GM23338 (cell line): ENCODE data around the gene TRAF3. TPM values are rescaled to one million over a fixed set of nuclear protein-coding genes. Genes with fewer than 3 reads are reported as not detected.

Experiments used
- ATAC-seq: fragments of 200-7000 bp; cut with Tn5 transposase; 3 replicates; pipeline ENCODE4 v1.9.1; 2020
- DNase-seq: peaks from one replicate; pipeline ENCODE4 v3.0.0-alpha.2; 2015; ENCODE audit warnings: low spot score
- H2AFZ ChIP-seq: fragments of 200-600 bp; sonication (generic); 2 replicates; pipeline ENCODE4 v1.8.0; 2016; ENCODE audit warnings: antibody characterized with exemption, mild to moderate bottlenecking, moderate library complexity
- H3F3A ChIP-seq: fragments of 200-600 bp; sonication (generic); replicated peaks from 2 replicates; pipeline ENCODE4 v1.8.0; 2017; ENCODE audit warnings: antibody characterized with exemption, mixed run types, low read depth
- H3K27ac ChIP-seq: fragments of 200-600 bp; sonication (generic); 2 replicates; pipeline ENCODE4 v1.6.1; 2016; ENCODE audit warnings: low read depth
- H3K27me3 ChIP-seq: fragments of 200-600 bp; sonication (generic); 2 replicates; pipeline ENCODE4 v1.8.0; 2016; ENCODE audit warnings: mild to moderate bottlenecking, mixed run types, moderate library complexity; ENCODE audit not compliant: insufficient read depth
- H3K36me3 ChIP-seq: fragments of 200-600 bp; sonication (generic); 2 replicates; pipeline ENCODE4 v1.8.0; 2016; ENCODE audit warnings: mild to moderate bottlenecking; ENCODE audit not compliant: insufficient read depth
- H3K4me1 ChIP-seq: fragments of 200-600 bp; sonication (generic); 2 replicates; pipeline ENCODE4 v1.8.0; 2016; ENCODE audit warnings: mild to moderate bottlenecking, moderate library complexity; ENCODE audit not compliant: insufficient read depth
- H3K4me2 ChIP-seq: fragments of 200-600 bp; sonication (generic); 2 replicates; pipeline ENCODE4 v1.7.1; 2017; ENCODE audit warnings: mixed run types
- H3K4me3 ChIP-seq: fragments of 200-600 bp; sonication (generic); 2 replicates; pipeline ENCODE4 v1.6.1; 2016; ENCODE audit warnings: mixed run types
- H3K79me2 ChIP-seq: fragments of 200-600 bp; sonication (generic); replicated peaks from 2 replicates; pipeline ENCODE4 v1.8.0; 2017; ENCODE audit warnings: mild to moderate bottlenecking; ENCODE audit not compliant: insufficient read depth
- H3K9me2 ChIP-seq: fragments of 200-600 bp; sonication (generic); 2 replicates; pipeline ENCODE4 v1.8.0; 2017; ENCODE audit not compliant: insufficient read depth
- H4K20me1 ChIP-seq: fragments of 200-600 bp; sonication (generic); replicated peaks from 2 replicates; pipeline ENCODE4 v1.8.0; 2017; ENCODE audit warnings: mild to moderate bottlenecking; ENCODE audit not compliant: insufficient read depth
- H3K27ac Mint-ChIP-seq: 2 replicates; pipeline ENCODE4 v1.8.0; 2020; ENCODE audit warnings: inconsistent platforms, mild to moderate bottlenecking, moderate library complexity, mixed read lengths
- H3K27me3 Mint-ChIP-seq: 3 replicates; pipeline ENCODE4 v1.8.0; 2022; ENCODE audit warnings: low read depth, mild to moderate bottlenecking, moderate library complexity, mixed read lengths, inconsistent platforms; ENCODE audit not compliant: insufficient read depth, poor library complexity
- H3K36me3 Mint-ChIP-seq: 3 replicates; pipeline ENCODE4 v1.8.0; 2021; ENCODE audit warnings: low read depth, mild to moderate bottlenecking, inconsistent platforms, moderate library complexity, mixed read lengths
- H3K4me1 Mint-ChIP-seq: 3 replicates; pipeline ENCODE4 v1.8.0; 2020; ENCODE audit warnings: mild to moderate bottlenecking, inconsistent platforms, mixed read lengths
- H3K4me3 Mint-ChIP-seq: 3 replicates; pipeline ENCODE4 v1.8.0; 2021; ENCODE audit warnings: moderate library complexity, mild to moderate bottlenecking, inconsistent platforms, mixed read lengths
- H3K9me3 Mint-ChIP-seq: 3 replicates; pipeline ENCODE4 v1.8.0; 2020; ENCODE audit warnings: moderate library complexity, mild to moderate bottlenecking, inconsistent platforms, mixed read lengths
- CREB1 ChIP-seq: fragments of 250-450 bp; sonication (Bioruptor Pico); IDR thresholded peaks from 2 replicates; pipeline ENCODE4 v1.5.0; 2020; ENCODE audit warnings: low read depth, mild to moderate bottlenecking, moderate library complexity
- EZH2 ChIP-seq: fragments of 200-600 bp; sonication (generic); IDR thresholded peaks from one replicate; pipeline ENCODE4 v1.8.0; 2017; ENCODE audit warnings: antibody characterized with exemption, mild to moderate bottlenecking, low read depth; ENCODE audit not compliant: unreplicated experiment
- EZH2phosphoT487 ChIP-seq: fragments of 200-600 bp; sonication (generic); IDR thresholded peaks from one replicate; pipeline ENCODE4 v1.8.1; 2018; ENCODE audit warnings: antibody characterized with exemption; ENCODE audit not compliant: unreplicated experiment
- JUNB ChIP-seq: IDR thresholded peaks from one replicate; pipeline ENCODE4 v1.6.1; 2016; ENCODE audit warnings: antibody characterized with exemption; ENCODE audit not compliant: unreplicated experiment
- NANOG ChIP-seq: IDR thresholded peaks from 2 replicates; pipeline ENCODE4 v1.6.1; 2016; ENCODE audit warnings: antibody characterized with exemption, borderline replicate concordance
- POLR2AphosphoS5 ChIP-seq: IDR thresholded peaks from 2 replicates; pipeline ENCODE4 v1.6.1; 2016; ENCODE audit warnings: antibody characterized with exemption, low read depth
- STAT1 ChIP-seq: IDR thresholded peaks from one replicate; pipeline ENCODE4 v1.6.1; 2016; ENCODE audit warnings: antibody characterized with exemption; ENCODE audit not compliant: unreplicated experiment
- ZNF114 ChIP-seq: fragments of 250-450 bp; sonication (Bioruptor Pico); IDR thresholded peaks from 2 replicates; pipeline ENCODE4 v1.5.0; 2020; ENCODE audit warnings: mild to moderate bottlenecking, moderate library complexity
- ZNF331 ChIP-seq: fragments of 250-450 bp; sonication (Bioruptor Pico); IDR thresholded peaks from 2 replicates; pipeline ENCODE4 v1.5.0; 2020; ENCODE audit warnings: low read depth, mild to moderate bottlenecking, moderate library complexity
- polyA plus RNA-seq: library from polyadenylated mRNA; unstranded; fragments of >200 nt; fragmentation: Nextera tagmentation; extraction: Ambion mirVana; gene quantifications from 2 replicates; pipeline ENCODE4 v1.2.1, GENCODE V29; 2016
- total RNA-seq: library from RNA; depleted of rRNA; stranded (reverse); fragments of >200 nt; shearing (Covaris generic); gene quantifications from 2 replicates; pipeline ENCODE4 v1.2.3, GENCODE V29; 2014
- TF ChIP-seq, protein P1 (sequence below), 2 experiments: fragments of 200-600 bp in 1 of 2; sonication (generic) in 1 of 2; conservative IDR thresholded peaks; 2 replicates each; pipeline versions ENCODE4 v1.5.1 to v1.6.1; 2016 to 2017; ENCODE audit warnings: antibody characterized with exemption in 2 of 2, low read depth in 2 of 2, mild to moderate bottlenecking in 2 of 2, moderate library complexity in 1 of 2
- TF ChIP-seq, protein P2 (sequence below): IDR thresholded peaks from one replicate; pipeline ENCODE4 v1.6.1; 2018; ENCODE audit warnings: antibody characterized with exemption; ENCODE audit not compliant: unreplicated experiment
- TF ChIP-seq, protein P3 (sequence below): fragments of 250-450 bp; sonication (Bioruptor Pico); IDR thresholded peaks from 2 replicates; pipeline ENCODE4 v1.5.0; 2020; ENCODE audit warnings: mild to moderate bottlenecking, moderate library complexity
- TF ChIP-seq, protein P4 (sequence below): IDR thresholded peaks from 2 replicates; pipeline ENCODE4 v1.6.1; 2016; ENCODE audit warnings: antibody characterized with exemption

Gene TRAF3
- total and polyA plus RNA-seq, 2 experiments from 2014 or later, result 3.7 to 9.3 TPM

DNA sequence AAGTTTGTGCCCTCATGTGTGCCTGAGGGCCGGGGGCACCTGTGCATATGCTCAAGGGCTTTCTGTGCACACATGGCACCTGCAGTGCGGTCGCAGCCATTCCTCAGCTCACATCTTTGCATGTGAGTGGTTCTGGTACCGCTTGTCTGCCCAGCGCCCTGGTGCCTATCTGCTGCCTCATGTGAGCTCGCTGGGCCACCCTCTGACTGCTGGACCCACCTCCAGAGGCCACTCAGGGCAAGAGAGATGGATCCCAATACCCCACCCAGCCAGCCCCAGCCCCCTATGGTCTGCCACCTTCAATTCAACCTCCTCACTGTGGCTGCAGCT lies 139.8 kb downstream of the TRAF3 start:
- Histone ChIP-seq H3K4me3 (no peak overlapping the region), H2AFZ (no peak overlapping the region), H3K9me2 (peaks cover 13% of the 10 kb centered on the region), H3K36me3 (no peaks in the 10 kb centered on the region), H3K27ac (no peak overlapping the region), H3K4me2 (no peak overlapping the region), H3K79me2 (no peaks in the 10 kb centered on the region), H3K27me3 (peaks cover 12% of the 10 kb centered on the region), H3F3A (no peaks in the 10 kb centered on the region), H3K4me1 (no peaks in the 10 kb centered on the region), H4K20me1 (no peaks in the 10 kb centered on the region; the same call in 1 of the 2 replicates)
- no peaks in the 10 kb centered on the region for H3K36me3 Mint-ChIP-seq
- peaks cover 2% of the 10 kb centered on the region for H3K27me3 Mint-ChIP-seq
- no peaks in the 10 kb centered on the region; the same call in 2 of the 3 replicates for H3K9me3 Mint-ChIP-seq
- no peak for TF ChIP-seq CREB1 (CRISPR knock-in tag)
- TF ChIP-seq ZNF114, result no peak
- TF ChIP-seq, protein P1, sequence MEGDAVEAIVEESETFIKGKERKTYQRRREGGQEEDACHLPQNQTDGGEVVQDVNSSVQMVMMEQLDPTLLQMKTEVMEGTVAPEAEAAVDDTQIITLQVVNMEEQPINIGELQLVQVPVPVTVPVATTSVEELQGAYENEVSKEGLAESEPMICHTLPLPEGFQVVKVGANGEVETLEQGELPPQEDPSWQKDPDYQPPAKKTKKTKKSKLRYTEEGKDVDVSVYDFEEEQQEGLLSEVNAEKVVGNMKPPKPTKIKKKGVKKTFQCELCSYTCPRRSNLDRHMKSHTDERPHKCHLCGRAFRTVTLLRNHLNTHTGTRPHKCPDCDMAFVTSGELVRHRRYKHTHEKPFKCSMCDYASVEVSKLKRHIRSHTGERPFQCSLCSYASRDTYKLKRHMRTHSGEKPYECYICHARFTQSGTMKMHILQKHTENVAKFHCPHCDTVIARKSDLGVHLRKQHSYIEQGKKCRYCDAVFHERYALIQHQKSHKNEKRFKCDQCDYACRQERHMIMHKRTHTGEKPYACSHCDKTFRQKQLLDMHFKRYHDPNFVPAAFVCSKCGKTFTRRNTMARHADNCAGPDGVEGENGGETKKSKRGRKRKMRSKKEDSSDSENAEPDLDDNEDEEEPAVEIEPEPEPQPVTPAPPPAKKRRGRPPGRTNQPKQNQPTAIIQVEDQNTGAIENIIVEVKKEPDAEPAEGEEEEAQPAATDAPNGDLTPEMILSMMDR (conservative IDR thresholded peaks at IDR 0.05; ENCODE audit: low read depth in 2 of 2), result no peak
- no peak for TF ChIP-seq STAT1
- no peak for TF ChIP-seq EZH2
- TF ChIP-seq JUNB, result no peak
- no peak for TF ChIP-seq NANOG
- no peak for TF ChIP-seq EZH2phosphoT487
- TF ChIP-seq, protein P2, sequence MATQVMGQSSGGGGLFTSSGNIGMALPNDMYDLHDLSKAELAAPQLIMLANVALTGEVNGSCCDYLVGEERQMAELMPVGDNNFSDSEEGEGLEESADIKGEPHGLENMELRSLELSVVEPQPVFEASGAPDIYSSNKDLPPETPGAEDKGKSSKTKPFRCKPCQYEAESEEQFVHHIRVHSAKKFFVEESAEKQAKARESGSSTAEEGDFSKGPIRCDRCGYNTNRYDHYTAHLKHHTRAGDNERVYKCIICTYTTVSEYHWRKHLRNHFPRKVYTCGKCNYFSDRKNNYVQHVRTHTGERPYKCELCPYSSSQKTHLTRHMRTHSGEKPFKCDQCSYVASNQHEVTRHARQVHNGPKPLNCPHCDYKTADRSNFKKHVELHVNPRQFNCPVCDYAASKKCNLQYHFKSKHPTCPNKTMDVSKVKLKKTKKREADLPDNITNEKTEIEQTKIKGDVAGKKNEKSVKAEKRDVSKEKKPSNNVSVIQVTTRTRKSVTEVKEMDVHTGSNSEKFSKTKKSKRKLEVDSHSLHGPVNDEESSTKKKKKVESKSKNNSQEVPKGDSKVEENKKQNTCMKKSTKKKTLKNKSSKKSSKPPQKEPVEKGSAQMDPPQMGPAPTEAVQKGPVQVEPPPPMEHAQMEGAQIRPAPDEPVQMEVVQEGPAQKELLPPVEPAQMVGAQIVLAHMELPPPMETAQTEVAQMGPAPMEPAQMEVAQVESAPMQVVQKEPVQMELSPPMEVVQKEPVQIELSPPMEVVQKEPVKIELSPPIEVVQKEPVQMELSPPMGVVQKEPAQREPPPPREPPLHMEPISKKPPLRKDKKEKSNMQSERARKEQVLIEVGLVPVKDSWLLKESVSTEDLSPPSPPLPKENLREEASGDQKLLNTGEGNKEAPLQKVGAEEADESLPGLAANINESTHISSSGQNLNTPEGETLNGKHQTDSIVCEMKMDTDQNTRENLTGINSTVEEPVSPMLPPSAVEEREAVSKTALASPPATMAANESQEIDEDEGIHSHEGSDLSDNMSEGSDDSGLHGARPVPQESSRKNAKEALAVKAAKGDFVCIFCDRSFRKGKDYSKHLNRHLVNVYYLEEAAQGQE, result no peak
- TF ChIP-seq, protein P3, sequence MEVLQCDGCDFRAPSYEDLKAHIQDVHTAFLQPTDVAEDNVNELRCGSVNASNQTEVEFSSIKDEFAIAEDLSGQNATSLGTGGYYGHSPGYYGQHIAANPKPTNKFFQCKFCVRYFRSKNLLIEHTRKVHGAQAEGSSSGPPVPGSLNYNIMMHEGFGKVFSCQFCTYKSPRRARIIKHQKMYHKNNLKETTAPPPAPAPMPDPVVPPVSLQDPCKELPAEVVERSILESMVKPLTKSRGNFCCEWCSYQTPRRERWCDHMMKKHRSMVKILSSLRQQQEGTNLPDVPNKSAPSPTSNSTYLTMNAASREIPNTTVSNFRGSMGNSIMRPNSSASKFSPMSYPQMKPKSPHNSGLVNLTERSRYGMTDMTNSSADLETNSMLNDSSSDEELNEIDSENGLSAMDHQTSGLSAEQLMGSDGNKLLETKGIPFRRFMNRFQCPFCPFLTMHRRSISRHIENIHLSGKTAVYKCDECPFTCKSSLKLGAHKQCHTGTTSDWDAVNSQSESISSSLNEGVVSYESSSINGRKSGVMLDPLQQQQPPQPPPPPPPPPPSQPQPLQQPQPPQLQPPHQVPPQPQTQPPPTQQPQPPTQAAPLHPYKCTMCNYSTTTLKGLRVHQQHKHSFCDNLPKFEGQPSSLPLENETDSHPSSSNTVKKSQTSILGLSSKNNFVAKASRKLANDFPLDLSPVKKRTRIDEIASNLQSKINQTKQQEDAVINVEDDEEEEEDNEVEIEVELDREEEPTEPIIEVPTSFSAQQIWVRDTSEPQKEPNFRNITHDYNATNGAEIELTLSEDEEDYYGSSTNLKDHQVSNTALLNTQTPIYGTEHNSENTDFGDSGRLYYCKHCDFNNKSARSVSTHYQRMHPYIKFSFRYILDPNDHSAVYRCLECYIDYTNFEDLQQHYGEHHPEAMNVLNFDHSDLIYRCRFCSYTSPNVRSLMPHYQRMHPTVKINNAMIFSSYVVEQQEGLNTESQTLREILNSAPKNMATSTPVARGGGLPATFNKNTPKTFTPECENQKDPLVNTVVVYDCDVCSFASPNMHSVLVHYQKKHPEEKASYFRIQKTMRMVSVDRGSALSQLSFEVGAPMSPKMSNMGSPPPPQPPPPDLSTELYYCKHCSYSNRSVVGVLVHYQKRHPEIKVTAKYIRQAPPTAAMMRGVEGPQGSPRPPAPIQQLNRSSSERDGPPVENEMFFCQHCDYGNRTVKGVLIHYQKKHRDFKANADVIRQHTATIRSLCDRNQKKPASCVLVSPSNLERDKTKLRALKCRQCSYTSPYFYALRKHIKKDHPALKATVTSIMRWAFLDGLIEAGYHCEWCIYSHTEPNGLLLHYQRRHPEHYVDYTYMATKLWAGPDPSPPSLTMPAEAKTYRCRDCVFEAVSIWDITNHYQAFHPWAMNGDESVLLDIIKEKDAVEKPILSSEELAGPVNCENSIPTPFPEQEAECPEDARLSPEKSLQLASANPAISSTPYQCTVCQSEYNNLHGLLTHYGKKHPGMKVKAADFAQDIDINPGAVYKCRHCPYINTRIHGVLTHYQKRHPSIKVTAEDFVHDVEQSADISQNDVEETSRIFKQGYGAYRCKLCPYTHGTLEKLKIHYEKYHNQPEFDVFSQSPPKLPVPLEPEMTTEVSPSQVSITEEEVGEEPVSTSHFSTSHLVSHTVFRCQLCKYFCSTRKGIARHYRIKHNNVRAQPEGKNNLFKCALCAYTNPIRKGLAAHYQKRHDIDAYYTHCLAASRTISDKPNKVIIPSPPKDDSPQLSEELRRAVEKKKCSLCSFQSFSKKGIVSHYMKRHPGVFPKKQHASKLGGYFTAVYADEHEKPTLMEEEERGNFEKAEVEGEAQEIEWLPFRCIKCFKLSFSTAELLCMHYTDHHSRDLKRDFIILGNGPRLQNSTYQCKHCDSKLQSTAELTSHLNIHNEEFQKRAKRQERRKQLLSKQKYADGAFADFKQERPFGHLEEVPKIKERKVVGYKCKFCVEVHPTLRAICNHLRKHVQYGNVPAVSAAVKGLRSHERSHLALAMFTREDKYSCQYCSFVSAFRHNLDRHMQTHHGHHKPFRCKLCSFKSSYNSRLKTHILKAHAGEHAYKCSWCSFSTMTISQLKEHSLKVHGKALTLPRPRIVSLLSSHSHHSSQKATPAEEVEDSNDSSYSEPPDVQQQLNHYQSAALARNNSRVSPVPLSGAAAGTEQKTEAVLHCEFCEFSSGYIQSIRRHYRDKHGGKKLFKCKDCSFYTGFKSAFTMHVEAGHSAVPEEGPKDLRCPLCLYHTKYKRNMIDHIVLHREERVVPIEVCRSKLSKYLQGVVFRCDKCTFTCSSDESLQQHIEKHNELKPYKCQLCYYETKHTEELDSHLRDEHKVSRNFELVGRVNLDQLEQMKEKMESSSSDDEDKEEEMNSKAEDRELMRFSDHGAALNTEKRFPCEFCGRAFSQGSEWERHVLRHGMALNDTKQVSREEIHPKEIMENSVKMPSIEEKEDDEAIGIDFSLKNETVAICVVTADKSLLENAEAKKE (CRISPR knock-in tag), result no peak
- TF ChIP-seq ZNF331 (CRISPR knock-in tag), result no peak
- TF ChIP-seq, protein P4, sequence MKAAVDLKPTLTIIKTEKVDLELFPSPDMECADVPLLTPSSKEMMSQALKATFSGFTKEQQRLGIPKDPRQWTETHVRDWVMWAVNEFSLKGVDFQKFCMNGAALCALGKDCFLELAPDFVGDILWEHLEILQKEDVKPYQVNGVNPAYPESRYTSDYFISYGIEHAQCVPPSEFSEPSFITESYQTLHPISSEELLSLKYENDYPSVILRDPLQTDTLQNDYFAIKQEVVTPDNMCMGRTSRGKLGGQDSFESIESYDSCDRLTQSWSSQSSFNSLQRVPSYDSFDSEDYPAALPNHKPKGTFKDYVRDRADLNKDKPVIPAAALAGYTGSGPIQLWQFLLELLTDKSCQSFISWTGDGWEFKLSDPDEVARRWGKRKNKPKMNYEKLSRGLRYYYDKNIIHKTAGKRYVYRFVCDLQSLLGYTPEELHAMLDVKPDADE, result no peak
- no peak for TF ChIP-seq POLR2AphosphoS5
- no peaks in the 10 kb centered on the region for H3K4me1 Mint-ChIP-seq
- no peak overlapping the region for H3K4me3 Mint-ChIP-seq
- DNase-seq (no peak), ATAC-seq (no peak)
- no peak overlapping the region for H3K27ac Mint-ChIP-seq
